Hematopoietic multipotent progenitor cell (in vitro differentiated cells): ENCODE data around the gene COL4A2. TPM values are rescaled to one million over a fixed set of nuclear protein-coding genes. Genes with fewer than 3 reads are reported as not detected.
"Not testable (repeated sequence)": the region's sequence is repeated elsewhere in the genome, so short reads cannot be mapped to it uniquely, and the experiment has no call there.

Experiments
- DNase-seq, 3 donors: peaks; one replicate each; pipeline ENCODE4 v3.0.0-alpha.2; 2011 to 2015; ENCODE audit warnings: low read depth in 2 of 3, low spot score in 2 of 3
- total RNA-seq: library from RNA; depleted of rRNA; stranded (reverse); fragments of >200 nt; gene quantifications from one replicate; pipeline ENCODE4 v1.2.3, GENCODE V29; 2012

The COL4A2 gene
- total RNA-seq, 1 donor, result 0.27 TPM

DNA sequence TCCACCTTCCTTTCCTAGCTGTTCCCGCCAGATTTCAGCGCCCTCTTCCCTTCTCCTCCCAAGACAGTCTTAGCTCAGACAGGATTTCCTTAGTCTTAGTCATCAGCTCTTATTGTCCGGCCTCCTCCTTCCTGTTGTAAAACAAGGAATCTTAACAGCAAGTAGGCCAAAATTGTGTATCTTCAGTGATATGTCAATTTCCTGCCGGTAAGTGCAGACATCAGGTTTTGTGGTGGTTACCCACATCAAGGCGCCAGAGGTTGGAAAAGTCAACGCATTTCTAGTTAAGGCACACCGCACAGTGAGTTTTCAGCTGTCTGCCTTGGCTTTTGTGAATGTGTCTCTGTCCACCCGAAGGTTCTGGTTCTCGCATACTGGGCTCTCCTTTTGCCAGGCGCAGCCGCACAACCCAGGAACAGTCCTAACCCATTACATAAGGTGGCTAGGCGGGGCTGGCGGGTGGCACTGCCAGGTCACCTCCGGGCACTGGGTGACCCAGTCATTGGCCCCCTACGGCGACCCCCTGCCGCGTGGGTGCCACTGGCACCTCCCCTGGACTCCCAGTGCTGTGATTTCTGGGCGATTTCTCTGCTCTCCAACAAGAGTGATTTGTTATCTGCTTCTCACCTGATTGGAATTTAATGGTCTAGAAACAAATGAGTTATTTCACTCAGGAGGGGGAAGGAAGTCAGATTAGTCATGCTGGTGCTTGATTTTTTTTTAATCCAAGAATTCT, 12.9 kb downstream of the COL4A2 start:
- DNase-seq, result no peak

DNA sequence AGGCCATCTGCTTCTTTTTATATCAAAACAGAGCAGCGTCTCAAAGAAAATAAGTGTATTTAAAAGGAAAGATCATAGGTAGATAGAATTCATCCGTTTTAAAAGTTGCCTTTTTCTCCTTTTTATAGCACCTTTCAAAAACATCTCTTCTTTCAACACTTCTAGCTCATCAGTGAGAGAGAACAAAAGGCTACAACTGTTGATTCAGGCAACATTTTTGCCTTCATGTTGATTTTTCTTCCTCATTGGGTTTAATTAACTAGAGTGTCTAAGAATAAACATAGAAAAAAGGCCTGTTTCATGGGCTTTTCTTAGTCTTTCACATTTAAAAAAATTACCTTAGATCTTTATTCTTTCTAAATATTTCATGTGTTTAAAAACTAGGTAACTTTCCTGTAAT, 13.6 kb downstream of the COL4A2 start:
- DNase-seq, result no peak

DNA sequence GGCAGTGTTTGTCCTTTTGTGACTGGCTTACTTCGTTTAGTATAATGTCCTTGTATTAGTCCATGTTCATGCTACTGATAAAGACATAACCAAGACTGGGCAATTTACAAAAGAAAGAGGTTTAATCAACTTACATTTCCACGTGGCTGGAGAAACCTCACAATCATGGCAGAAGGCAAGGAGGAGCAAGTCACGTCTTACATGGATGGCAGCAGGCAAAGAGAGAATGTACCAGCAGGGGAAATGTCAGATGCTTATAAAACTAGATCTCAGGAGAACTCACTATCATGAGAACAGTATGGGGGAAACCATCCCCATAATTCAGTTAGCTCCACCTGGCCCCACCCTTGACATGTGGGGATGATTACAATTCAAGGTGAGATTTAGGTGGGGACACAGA, 14.5 kb downstream of the COL4A2 start:
- DNase-seq, result not testable (repeated sequence)

DNA sequence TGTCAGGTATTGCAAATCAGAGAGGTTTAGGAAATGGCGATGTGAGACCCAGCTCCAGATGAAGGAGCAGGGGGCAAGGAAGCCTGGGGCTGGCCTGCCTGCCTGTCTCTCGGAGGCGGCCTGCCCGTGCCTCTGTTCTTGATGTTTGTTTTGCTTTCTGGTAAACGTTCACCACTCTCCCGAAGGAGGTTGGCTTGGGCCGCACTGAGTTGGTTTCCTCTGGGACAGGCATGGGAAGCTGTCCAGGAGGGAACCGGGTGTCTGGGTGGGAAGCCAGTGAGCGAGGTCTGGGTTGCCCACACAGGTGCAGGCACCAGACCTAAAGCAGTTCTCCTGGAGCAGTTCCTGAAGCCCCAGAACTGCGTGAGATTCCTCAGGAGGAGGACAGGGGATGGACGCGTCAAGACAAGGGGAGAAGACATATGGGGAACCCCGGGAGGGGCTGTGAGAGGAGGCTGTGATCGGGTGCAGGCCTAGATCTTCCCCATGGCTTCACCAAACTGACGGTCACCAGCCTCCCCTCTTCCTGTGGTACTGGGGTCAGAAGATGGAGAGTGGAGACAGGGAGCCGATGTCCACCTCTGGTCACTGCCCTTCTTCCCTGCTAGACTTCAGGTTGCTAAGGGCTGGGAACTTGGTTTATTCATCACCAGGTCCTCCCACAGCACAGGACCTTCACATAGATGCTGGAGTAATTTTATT, 15.2 kb downstream of the COL4A2 start:
- no peak for DNase-seq

DNA sequence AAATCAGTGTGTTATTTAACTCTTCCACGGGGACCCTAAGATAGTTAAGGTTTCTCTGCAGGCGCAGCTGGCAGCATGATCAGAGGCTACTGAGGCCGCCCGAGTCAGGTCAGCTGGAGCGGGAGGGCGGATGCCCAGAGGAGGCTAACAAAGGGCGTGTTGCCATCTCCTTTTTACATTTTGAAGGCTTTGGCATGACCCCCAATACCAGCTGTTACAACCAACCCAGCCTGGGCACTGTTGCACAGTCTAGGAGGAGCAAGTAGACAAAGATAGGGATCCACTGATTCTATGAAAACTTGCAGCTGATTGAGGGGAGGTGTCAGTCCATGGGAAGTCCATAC, 15.7 kb downstream of the COL4A2 start:
- DNase-seq, result no peak

DNA sequence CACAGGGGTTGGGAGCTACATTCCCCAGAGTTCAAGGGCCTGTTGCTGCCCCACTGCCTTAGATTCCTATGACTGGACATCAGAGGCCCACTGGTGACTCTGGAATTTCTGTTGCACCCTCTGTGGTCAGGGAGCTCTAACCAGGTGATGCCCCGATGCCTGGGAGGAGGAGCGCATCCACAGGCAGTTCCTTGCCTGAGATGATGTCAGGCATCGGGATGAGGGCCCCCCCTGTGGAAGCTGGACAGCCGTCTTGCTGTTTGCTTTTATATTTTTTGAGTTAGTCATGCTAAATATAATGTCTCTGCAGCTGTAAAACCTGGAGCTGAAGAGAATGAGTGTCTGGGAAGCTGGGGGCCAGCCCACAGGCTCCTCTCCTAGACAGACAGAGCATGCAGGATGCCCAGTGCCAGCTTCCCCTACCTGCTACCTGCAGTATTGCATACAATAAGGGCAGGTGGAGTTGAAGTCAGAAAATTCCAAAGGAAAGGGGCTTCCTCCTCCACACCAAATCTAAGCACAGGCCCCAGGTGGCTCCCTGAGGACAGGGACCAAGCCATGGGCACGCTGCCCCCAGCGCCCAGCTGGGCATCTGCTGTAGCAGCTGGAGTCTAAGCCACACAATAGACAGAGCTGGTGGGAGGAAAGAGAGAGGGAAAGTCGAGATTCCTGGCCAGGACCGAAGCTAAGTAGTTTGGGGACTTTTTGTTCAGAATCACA, 16.2 kb downstream of the COL4A2 start:
- DNase-seq, result no peak

DNA sequence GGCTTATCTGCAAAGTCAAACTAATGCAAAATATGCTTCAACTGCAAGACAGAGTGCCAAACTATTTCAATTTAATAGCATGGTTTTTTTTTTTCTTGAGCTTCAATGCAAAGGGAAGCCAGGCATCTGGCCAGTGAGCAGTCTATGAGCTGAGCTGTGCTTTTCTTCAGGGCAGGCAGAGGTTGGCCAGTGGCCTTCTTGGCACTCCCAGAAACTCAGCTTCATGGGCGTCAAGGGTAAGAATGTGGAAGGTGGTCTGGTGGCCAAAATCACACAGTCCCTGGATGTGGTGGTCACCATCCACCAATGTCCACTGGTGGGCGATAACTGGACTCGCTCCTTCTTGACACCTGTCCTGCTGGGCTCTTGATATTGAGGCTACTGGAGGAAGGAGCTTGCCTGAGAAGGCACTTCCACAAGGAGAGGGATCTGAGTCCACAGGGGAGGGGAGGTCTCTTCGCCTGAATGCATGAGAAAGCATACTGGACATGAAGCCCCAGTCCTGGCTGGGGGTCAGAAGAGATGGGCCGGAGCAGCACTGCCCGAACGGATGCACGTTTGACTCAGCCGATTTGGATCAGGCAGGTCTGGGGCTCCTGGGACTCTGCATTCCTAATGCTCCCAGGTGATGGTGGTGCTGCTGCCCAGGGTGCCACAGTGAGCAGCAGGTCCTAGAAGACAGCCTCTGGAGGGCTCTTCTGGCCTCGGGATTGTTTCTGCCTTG, 17.1 kb downstream of the COL4A2 start:
- DNase-seq, result no peak

DNA sequence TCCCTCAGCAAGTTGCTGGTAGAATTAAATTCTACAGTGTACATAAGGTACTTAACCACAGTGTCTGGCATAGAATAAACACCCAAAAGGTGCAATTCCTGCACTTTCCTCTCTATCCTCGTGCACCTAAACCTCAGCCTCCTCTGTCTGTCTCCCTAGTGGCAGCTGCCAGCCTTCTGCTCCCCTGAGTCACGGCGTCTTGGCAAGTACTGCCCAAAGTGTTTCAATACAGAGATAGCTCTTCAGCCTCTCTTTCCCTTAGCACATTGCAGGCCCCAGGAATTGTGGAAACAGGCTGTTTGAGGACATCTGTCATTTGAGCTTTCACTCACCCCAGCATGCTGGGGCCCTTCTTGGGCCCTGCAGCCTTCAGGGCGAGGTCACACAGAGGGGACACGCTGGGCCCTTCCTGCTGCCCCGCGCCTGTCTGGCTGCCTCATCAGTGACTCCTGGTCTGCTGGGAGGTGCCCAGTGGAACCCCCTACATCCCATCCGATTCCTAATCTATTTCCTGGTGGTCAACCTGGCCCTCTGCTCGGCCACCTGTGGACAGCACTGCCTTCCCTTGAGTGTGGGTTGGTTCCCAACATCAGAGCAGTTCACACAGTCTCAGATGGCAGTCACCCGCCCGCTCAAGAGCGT, 19.3 kb downstream of the COL4A2 start:
- no peak for DNase-seq

DNA sequence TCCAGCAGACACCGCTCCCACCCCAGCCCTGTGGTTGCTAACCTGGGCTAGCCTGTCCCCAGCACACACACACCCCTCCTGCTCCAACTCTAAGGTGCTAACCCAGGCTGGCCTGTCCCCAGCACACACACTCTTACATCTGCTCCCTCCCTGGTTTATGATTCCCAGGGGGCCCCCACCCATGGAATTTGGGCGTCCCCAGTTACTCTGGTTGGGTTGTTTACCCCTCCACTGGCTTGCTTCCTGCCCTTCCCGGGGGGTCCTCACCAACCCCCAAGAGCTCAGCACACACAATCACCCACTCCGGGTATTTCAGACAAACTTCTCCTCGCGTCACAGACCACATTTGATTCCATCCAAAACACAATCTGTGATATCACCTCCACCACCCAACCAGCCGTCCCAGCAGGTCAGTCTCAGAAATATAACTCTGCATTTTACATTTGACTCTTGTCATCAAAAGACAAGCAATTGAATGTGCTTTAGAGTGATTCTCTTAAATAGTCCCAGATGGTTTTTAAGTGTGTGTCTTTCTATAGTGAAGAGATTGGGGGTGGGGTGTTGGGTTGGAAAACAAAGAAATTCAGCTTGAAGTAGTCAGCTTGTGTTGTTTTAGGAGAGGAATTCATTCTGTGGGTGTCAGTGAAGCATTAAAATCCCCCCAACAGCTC, 20.1 kb downstream of the COL4A2 start:
- no peak for DNase-seq

DNA sequence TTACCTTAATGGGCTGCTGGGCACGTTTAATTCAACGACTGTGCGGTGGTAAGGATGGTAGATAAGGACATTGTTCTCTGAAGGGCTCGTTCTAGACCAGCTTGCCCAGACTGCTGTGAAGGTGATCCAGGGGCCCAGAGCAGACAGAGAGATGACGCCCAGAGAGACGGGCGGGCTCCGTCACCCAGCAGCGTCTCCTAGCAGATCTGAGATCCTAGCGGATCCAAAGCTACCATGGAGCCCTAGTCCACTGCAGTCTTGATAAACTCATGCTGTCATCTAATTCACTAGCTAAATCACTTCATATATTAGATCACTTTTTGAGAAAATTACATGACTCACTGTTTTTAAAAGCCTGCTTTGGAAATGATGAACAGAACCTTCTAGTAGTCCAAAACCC, 21.5 kb downstream of the COL4A2 start:
- DNase-seq, result no peak

DNA sequence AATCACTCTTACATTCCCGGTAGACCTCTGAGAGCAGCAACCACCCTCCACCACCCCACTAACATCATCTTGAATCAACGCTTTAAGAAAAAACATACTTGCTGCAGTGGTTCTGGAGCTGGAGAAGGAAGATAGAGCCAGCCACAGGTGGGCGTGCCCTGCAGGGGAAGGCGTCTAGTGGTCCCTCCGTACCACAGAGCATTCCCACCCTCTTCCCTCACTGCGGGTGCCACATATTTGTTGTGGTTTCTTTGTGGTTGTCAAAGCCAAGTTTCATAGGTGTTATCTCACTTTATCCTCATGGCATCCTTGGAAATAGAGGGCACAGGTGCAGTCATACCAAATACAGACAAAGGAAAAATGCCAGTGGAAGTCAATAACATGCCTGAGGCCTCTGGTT, 22.2 kb downstream of the COL4A2 start:
- no peak for DNase-seq

DNA sequence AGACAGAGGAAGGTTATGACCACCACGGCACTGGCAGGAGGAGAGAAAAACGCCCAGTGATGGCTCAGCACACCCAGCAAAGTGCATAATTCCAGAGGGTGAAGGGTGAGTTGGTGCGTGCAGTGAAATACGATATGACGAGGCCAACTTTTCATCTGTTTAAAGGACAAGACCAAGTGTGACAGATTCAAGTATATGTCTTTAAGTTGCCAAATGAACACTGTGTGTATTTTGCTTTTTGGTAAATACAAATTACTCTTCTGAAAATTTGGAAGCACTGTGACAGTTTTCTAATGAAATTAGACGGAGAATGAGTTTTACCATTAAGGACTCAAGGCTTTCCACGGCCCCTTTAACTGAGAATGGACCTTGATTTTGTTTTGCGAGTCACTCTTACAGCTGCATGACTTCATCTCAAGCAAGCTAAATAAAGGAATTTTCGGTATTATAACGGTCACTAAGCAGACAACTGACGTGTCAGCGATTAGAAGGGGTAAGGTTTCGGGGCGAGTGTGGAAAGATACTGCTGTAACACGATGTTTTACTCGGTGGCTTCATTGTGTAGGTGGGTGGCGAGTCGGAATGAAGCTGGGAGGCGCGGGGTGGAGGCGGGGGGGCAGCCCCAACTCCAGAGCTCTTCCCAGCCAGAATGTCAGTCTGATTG, 22.8 kb downstream of the COL4A2 start:
- no peak for DNase-seq

DNA sequence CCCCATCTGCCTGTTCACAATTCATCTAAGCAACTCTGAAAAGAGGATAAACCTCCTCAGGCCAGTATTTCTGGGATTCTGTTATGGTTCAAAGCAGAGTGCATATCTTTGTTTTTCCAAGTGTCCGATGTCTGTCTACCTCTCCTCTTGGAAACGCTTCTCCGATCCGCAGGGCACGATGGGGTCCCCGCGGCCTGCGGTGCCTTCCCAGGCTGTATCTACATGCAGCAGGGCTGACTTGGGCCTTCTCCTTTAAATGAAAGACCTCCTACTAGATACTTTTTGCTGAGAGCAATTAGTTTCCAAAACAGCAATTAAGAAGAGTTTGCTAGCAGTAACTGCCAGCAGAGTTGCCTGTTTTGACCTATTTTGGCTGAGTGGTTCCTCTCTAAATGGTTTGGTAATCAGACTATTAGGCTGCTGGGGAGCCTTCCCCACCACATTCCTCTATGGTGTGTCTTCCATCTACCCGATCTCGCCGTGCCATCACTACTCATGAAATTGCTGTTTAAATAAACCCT, 23.5 kb downstream of the COL4A2 start:
- DNase-seq, result no peak

DNA sequence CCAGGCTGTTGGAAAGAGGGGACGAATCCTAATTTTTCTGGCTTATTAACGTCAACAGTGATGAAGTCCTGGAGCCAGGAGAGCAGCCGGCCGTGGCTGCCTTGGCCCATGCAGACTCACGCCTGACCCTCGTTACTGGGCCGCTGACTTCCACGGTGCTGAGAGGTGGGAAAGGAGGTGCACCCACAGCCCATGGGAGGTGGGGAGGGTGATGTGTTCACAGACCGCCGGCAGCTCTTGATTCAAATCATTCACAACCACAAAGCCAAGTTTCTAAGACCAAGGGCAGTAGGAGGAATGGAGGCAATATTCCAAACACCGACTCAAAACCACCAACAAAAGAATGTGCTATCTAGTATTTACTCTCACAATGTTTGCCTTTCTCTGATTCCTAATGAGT, 24.3 kb downstream of the COL4A2 start:
- no peak for DNase-seq

DNA sequence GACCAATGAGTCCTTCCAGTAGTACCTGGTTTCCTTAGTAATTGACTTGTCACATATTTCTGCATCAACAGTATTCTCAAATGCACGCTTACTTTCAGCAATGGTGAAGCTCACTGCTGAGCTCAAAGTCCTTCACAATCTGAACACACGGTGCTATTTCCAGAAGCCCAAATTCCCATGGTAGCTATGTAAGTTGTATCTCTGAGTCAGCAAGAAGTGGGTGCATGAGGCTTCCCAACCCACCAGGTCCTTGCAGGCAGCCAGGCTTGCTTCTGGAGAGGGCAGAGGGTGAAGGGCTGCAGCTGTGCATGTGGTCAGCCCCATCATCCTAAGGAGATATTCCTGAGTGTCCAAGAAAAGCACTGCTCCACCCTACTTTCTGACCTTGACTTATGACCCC, 25.7 kb downstream of the COL4A2 start:
- DNase-seq, result no peak

DNA sequence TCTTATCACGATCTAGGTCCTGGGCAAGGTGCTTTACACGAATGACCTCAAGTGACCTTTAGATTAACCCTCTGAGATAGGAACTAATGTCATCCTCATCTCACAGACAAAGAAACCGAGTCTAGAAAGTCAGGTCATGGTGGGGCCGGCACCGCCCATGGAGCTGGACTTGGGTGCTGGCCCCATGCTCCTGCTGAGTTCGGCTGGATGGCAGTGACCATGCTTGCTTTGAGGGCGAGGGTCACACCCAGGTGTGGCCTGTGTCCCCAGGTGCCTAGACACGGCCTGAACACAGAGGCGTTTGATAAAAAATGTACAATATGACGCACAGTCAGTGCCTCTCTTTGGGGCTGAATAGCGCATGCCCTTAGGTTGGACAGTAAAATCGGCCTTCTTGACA, 26.8 kb downstream of the COL4A2 start:
- no peak for DNase-seq

DNA sequence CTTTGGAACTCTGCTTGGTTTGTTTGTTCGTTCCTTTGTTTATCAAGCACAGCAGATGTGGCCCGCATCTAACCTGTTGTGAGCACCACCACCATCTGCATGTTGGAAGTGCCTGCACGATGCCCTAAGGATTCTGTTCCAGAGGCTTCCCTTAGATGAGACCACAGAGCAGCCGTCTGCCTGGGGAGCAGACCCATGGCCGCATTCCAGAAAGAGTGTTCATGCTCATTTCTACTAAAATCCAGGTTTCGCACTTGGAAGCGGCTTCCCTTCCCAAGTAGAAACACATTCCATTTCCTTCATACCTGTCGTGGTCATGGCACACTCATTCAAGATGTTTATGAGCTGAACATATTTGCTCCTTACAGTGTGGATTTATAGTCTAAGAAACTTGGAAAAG, 27.2 kb downstream of the COL4A2 start:
- DNase-seq, result no peak

DNA sequence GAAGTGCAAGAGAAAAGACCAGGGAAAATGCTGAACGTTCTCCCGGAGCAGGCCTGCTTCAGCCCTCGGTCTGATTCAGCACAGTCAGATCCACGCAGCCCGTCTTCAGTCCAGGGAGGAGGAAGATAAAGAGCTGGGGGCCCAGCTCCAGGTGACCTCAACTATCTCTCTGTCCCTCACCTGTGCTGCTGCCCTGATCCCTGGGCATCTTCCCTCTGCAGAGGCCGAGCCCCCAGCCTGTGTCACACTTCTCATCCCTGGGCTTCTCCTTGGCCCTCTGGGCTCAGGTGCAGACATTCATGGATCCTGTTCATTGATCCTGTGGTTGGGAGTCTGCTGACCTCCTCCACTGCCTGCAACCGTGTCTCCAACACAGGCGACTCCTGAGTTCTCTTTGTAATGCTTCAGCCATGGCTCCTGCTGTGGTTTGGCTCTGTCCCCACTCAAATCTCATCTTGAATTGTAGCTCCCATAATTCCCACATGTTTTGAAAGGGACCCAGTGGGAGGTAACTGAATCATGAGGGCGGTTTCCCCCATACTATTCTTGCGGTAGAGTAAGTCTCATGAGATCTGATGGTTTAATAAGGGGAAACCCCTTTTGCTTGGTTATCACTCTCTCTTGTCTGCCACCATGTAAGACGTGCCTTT, 27.9 kb downstream of the COL4A2 start:
- no peak for DNase-seq

DNA sequence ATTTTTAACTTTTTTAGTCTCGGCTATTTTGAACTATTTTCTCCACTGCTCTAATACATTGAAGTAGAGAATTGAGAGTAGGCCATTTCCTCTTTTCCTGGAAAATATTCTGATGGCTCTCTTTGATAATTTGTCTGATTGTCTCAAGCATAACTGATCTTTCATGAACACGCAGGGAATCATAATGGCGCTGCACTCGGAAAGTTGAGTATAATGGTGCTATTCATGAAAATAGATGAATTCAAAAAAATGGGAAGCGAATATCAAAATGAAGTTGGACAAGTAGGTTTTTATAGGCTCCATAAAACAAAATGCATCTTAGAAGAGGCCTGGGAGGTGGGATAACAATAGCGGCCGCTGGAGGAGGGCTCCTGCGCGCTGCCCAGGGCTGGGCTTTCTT, 29.0 kb downstream of the COL4A2 start:
- no peak for DNase-seq
